ENCODE measurements around the gene UQCR11.

- TF ChIP-seq GATA3 (IDR thresholded peaks at IDR 0.05; ENCODE audit: low read depth, low read length) (no peak), GATA2 (IDR thresholded peaks at IDR 0.05; ENCODE audit: low read depth, low read length) (no peak)
Observed at GRCh38 chr19:1615156-1615765, 10.0 kb upstream of the UQCR11 start.
